BJ (cell line): Measurements from ENCODE around the gene SOST. TPM values are rescaled to one million over a fixed set of nuclear protein-coding genes. Genes with fewer than 3 reads are reported as not detected.

ENCODE experiments used
- CTCF ChIA-PET: fragments of 350-600 bp; formaldehyde crosslinking; extraction: SDS; loops from one replicate; lab custom pipeline; 2021; ENCODE audit warnings: antibody characterized with exemption, inconsistent platforms; lab: Yijun Ruan, JAX
- POLR2A ChIA-PET: fragments of 300-600 bp; sonication (Branson Sonifier 250); formaldehyde crosslinking; extraction: SDS; loops from one replicate; lab custom pipeline; 2021; ENCODE audit warnings: antibody characterized with exemption; lab: Charles Lee
- DNase-seq: peaks from one replicate; pipeline ENCODE4 v3.0.0-alpha.2; 2011; ENCODE audit warnings: low read depth
- H3K27me3 ChIP-seq: 2 replicates; pipeline ENCODE4 v1.6.0; 2011; ENCODE audit warnings: low read length; ENCODE audit not compliant: control insufficient read depth, insufficient read depth
- H3K36me3 ChIP-seq: 2 replicates; pipeline ENCODE4 v1.5.1; 2011; ENCODE audit warnings: low read length; ENCODE audit not compliant: control insufficient read depth, insufficient read depth
- H3K4me3 ChIP-seq: 2 replicates; pipeline ENCODE4 v1.5.1; 2011; ENCODE audit warnings: low read depth, mild to moderate bottlenecking, control low read depth, low read length
- CTCF ChIP-seq: IDR thresholded peaks from 2 replicates; pipeline ENCODE4 v1.5.1; 2011; ENCODE audit warnings: low read depth, mild to moderate bottlenecking, control low read depth, inconsistent platforms, low read length, moderate library complexity; ENCODE audit not compliant: insufficient read depth
- polyA plus RNA-seq: library from polyadenylated mRNA; depleted of rRNA; stranded (reverse); fragments of >200 nt; gene quantifications from 2 replicates; pipeline ENCODE4 v1.2.3, GENCODE V29; 2011

Gene SOST
- polyA plus RNA-seq, 1 experiment = not detected

- CTCF ChIA-PET = interaction anchor here (1.0 to 1.6 kb wide), 2 partner anchors 9 to 76 kb away, joined by 3 read pairs; no protein-coding TSS in a partner anchor
- H3K36me3 ChIP-seq = peaks cover 25% of the 10 kb centered on the region
- no peak overlapping the region for H3K4me3 ChIP-seq
- H3K27me3 ChIP-seq = no peaks in the 10 kb centered on the region
- TF ChIP-seq CTCF = no peak
- no peak for DNase-seq
- POLR2A ChIA-PET = no interaction called here
Observed at GRCh38 chr17:43769859-43770258, 11.3 kb upstream of the SOST start.

- H3K27me3 ChIP-seq = no peaks in the 10 kb centered on the region
- H3K4me3 ChIP-seq = no peak overlapping the region
- ChIA-PET CTCF (interaction anchor here (1.6 to 4.1 kb wide), 2 partner anchors 8 to 76 kb away, joined by 3 to 24 read pairs; partner anchors contain the start of gene CD300LG), POLR2A (no interaction called here)
- peaks cover 25% of the 10 kb centered on the region for H3K36me3 ChIP-seq
- no peak for DNase-seq
- no peak for TF ChIP-seq CTCF
Observed at GRCh38 chr17:43769426-43769825, 10.8 kb upstream of the SOST start.

- POLR2A ChIA-PET = no interaction called here
- H3K36me3 ChIP-seq = peaks cover 20% of the 10 kb centered on the region
- CTCF ChIA-PET = interaction anchor here (1.6 to 19.9 kb wide), 4 partner anchors 8 to 77 kb away, joined by 3 to 784 read pairs (median 20); partner anchors contain the start of genes CD300LG and DUSP3
- no peak overlapping the region for H3K4me3 ChIP-seq
- no peak for TF ChIP-seq CTCF
- DNase-seq = no peak
- H3K27me3 ChIP-seq = no peaks in the 10 kb centered on the region
Observed at GRCh38 chr17:43768943-43769342, 10.4 kb upstream of the SOST start.

- TF ChIP-seq CTCF = no peak
- no peaks in the 10 kb centered on the region for H3K27me3 ChIP-seq
- DNase-seq = no peak
- CTCF ChIA-PET = interaction anchor here (2.5 to 19.9 kb wide), 5 partner anchors 10 to 192 kb away, joined by 16 to 784 read pairs (median 24); partner anchors contain the start of genes CD300LG, DUSP3 and SOST
- POLR2A ChIA-PET = no interaction called here
- H3K36me3 ChIP-seq = peaks cover 20% of the 10 kb centered on the region
- H3K4me3 ChIP-seq = no peak overlapping the region
Observed at GRCh38 chr17:43768382-43768781, 9.8 kb upstream of the SOST start.

- TF ChIP-seq CTCF = no peak
- ChIA-PET POLR2A (no interaction called here), CTCF (interaction anchor here (0.6 to 19.9 kb wide), 10 partner anchors 8 to 654 kb away, joined by 3 to 784 read pairs (median 16); partner anchors contain the start of genes CD300LG, DUSP3 and SOST)
- Histone ChIP-seq H3K27me3 (no peaks in the 10 kb centered on the region), H3K4me3 (no peak overlapping the region), H3K36me3 (peaks cover 15% of the 10 kb centered on the region)
- no peak for DNase-seq
Observed at GRCh38 chr17:43767713-43768059, 9.1 kb upstream of the SOST start.
